Hepatocyte (in vitro differentiated cells): ENCODE data around the gene IDH3G. TPM values are rescaled to one million over a fixed set of nuclear protein-coding genes. Genes with fewer than 3 reads are reported as not detected.

ENCODE experiments used
- DNase-seq: peaks from one replicate; pipeline ENCODE4 v3.0.0-alpha.2; 2016; ENCODE audit warnings: low spot score
- H2AFZ ChIP-seq: fragments of 200-600 bp; sonication (generic); 2 replicates; pipeline ENCODE4 v1.6.0; 2016; ENCODE audit warnings: antibody characterized with exemption, mild to moderate bottlenecking
- H3K27ac ChIP-seq: fragments of 200-600 bp; sonication (generic); 2 replicates; pipeline ENCODE4 v1.5.1; 2016; ENCODE audit warnings: mild to moderate bottlenecking
- H3K27me3 ChIP-seq: fragments of 200-600 bp; sonication (generic); 2 replicates; pipeline ENCODE4 v1.6.1; 2016
- H3K36me3 ChIP-seq: fragments of 200-600 bp; sonication (generic); replicated peaks from 2 replicates; pipeline ENCODE4 v1.5.1; 2016; ENCODE audit warnings: low read depth; ENCODE audit not compliant: insufficient read depth
- H3K4me1 ChIP-seq: fragments of 200-600 bp; sonication (generic); 2 replicates; pipeline ENCODE4 v1.5.1; 2016; ENCODE audit warnings: mild to moderate bottlenecking, moderate library complexity; ENCODE audit not compliant: insufficient read depth
- H3K4me2 ChIP-seq: fragments of 200-600 bp; sonication (generic); 2 replicates; pipeline ENCODE4 v1.6.0; 2016
- H3K4me3 ChIP-seq: fragments of 200-600 bp; sonication (generic); 2 replicates; pipeline ENCODE4 v1.5.1; 2016; ENCODE audit warnings: mild to moderate bottlenecking
- H3K79me2 ChIP-seq: fragments of 200-600 bp; sonication (generic); 2 replicates; pipeline ENCODE4 v1.6.0; 2017; ENCODE audit warnings: mild to moderate bottlenecking
- H3K9me2 ChIP-seq: fragments of 200-600 bp; sonication (generic); replicated peaks from 2 replicates; pipeline ENCODE4 v1.6.0; 2017; ENCODE audit warnings: mild to moderate bottlenecking; ENCODE audit not compliant: insufficient read depth
- H3K9me3 ChIP-seq: fragments of 200-600 bp; sonication (generic); 2 replicates; pipeline ENCODE4 v1.5.1; 2016; ENCODE audit warnings: low read depth, mild to moderate bottlenecking
- H4K20me1 ChIP-seq: fragments of 200-600 bp; sonication (generic); 2 replicates; pipeline ENCODE4 v1.6.0; 2016; ENCODE audit warnings: mild to moderate bottlenecking; ENCODE audit not compliant: insufficient read depth, poor library complexity, severe bottlenecking
- EZH2 ChIP-seq: fragments of 200-600 bp; sonication (generic); IDR thresholded peaks from 2 replicates; pipeline ENCODE4 v1.6.1; 2016; ENCODE audit warnings: antibody characterized with exemption, mild to moderate bottlenecking, borderline replicate concordance
- EZH2phosphoT487 ChIP-seq: fragments of 200-600 bp; sonication (generic); IDR thresholded peaks from one replicate; pipeline ENCODE4 v1.6.1; 2018; ENCODE audit warnings: antibody characterized with exemption, mild to moderate bottlenecking, low read depth, moderate library complexity; ENCODE audit not compliant: unreplicated experiment, severe bottlenecking
- WGBS: methylation state at CpG from one replicate; pipeline ENCODE4 v1.1.6; 2016; ENCODE audit warnings: low lambda C conversion rate; ENCODE audit errors: missing lambda C conversion rate; 5-methylcytosine and 5-hydroxymethylcytosine counted together
- polyA plus RNA-seq: library from polyadenylated mRNA; unstranded; fragments of >200 nt; fragmentation: Nextera tagmentation; extraction: Ambion mirVana; gene quantifications from 2 replicates; pipeline ENCODE4 v1.2.1, GENCODE V29; 2016
- total RNA-seq: library from RNA; depleted of rRNA; stranded (reverse); fragments of >200 nt; gene quantifications from 2 replicates; pipeline ENCODE4 v1.2.3, GENCODE V29; 2014
- TF ChIP-seq, protein P1 (sequence below): fragments of 200-600 bp; sonication (generic); IDR thresholded peaks from 2 replicates; pipeline ENCODE4 v1.5.1; 2016; ENCODE audit warnings: antibody characterized with exemption, mild to moderate bottlenecking; ENCODE audit not compliant: poor library complexity

The IDH3G gene
- total and polyA plus RNA-seq, 2 experiments from 2014 or later: 35.4 to 74.3 TPM

GRCh38 chrX:153776611-153777045, 17.5 kb downstream of the IDH3G start:
- Histone ChIP-seq H3K9me3 (no peaks in the 10 kb centered on the region), H4K20me1 (no peaks in the 10 kb centered on the region), H3K4me3 (no peak overlapping the region), H3K27ac (no peak overlapping the region), H3K9me2 (no peaks in the 10 kb centered on the region), H3K27me3 (no peaks in the 10 kb centered on the region), H3K4me2 (no peak overlapping the region), H2AFZ (no peak overlapping the region), H3K79me2 (no peaks in the 10 kb centered on the region), H3K36me3 (no peaks in the 10 kb centered on the region), H3K4me1 (no peaks in the 10 kb centered on the region)
- TF ChIP-seq EZH2 (no peak), EZH2phosphoT487 (no peak)
- TF ChIP-seq, protein P1, sequence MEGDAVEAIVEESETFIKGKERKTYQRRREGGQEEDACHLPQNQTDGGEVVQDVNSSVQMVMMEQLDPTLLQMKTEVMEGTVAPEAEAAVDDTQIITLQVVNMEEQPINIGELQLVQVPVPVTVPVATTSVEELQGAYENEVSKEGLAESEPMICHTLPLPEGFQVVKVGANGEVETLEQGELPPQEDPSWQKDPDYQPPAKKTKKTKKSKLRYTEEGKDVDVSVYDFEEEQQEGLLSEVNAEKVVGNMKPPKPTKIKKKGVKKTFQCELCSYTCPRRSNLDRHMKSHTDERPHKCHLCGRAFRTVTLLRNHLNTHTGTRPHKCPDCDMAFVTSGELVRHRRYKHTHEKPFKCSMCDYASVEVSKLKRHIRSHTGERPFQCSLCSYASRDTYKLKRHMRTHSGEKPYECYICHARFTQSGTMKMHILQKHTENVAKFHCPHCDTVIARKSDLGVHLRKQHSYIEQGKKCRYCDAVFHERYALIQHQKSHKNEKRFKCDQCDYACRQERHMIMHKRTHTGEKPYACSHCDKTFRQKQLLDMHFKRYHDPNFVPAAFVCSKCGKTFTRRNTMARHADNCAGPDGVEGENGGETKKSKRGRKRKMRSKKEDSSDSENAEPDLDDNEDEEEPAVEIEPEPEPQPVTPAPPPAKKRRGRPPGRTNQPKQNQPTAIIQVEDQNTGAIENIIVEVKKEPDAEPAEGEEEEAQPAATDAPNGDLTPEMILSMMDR: no peak
- DNase-seq: no peak
- WGBS: 92% methylated on average over 4 of the region's 22 CpGs

DNA sequence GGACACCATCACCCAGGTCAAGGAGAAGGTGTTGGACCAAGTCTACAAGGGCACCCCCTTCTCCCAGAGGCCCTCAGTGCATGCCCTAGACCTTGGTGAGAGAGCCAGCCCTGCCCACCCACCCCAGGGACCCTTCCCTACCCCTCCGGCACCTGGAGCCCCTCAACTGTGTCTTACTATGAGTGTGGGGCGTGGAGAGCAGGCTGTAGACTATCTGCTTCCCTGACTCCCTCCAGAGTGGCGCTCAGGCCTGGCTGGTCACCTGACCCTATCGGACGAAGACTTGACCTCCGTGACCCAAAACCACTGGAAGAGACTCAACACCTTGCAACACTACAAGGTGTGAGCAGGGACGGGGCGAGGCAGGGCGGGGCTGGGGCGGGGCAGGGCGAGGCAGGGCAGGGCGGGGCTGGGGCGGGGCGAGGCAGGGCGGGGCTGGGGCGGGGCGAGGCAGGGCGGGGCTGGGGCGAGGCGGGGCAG, 18.0 kb downstream of the IDH3G start:
- TF ChIP-seq EZH2 (no peak), EZH2phosphoT487 (no peak)
- TF ChIP-seq, protein P1: no peak
- no peaks in the 10 kb centered on the region for H3K9me3 ChIP-seq
- no peaks in the 10 kb centered on the region for H4K20me1 ChIP-seq
- WGBS: 91% methylated on average over 6 of the region's 20 CpGs
- no peaks in the 10 kb centered on the region for H3K27me3 ChIP-seq
- H3K27ac ChIP-seq: no peak overlapping the region
- no peak for DNase-seq
- no peaks in the 10 kb centered on the region for H3K4me1 ChIP-seq
- no peaks in the 10 kb centered on the region for H3K79me2 ChIP-seq
- H2AFZ ChIP-seq: no peak overlapping the region
- H3K4me3 ChIP-seq: no peak overlapping the region
- no peaks in the 10 kb centered on the region for H3K9me2 ChIP-seq
- H3K4me2 ChIP-seq: no peak overlapping the region
- no peaks in the 10 kb centered on the region for H3K36me3 ChIP-seq

DNA sequence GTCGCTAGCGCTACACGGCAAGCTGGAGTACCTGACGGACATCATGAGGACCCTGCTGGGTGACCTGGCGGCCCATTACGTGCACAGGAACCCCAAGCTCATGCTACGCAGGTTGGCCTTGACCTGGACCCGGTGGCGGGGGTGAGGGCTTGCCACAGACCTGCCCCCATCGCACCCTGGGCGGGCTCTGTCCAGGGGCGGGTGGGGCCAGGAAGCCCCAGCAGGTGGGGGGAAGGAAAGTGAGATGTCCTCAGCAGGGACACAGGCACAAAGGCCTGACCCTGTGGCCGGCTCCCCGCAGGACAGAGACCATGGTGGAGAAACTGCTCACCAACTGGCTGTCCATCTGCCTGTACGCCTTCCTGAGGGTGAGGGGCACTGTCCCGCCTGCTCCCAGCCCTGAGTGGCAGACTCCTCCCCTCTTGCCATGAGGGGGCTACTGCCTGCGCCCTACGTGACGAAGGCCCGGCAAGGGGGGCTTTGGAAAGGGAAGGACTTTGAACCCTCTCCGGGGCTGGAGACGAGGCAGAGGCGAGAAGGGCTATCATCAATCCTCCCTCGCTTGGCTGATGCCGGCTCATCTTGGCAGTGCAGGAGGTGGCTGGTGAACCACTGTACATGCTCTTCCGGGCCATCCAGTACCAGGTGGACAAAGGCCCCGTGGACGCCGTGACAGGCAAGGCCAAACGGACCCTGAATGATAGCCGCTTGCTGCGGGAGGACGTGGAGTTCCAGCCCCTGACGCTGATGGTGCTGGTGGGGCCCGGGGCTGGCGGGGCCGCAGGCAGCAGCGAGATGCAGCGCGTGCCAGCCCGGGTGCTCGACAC, 18.7 kb downstream of the IDH3G start:
- DNase-seq: no peak
- no peaks in the 10 kb centered on the region for H4K20me1 ChIP-seq
- H3K79me2 ChIP-seq: no peaks in the 10 kb centered on the region
- no peak overlapping the region for H3K27ac ChIP-seq
- H3K27me3 ChIP-seq: no peaks in the 10 kb centered on the region
- H3K9me2 ChIP-seq: no peaks in the 10 kb centered on the region
- TF ChIP-seq, protein P1: no peak
- TF ChIP-seq EZH2 (no peak), EZH2phosphoT487 (no peak)
- no peak overlapping the region for H2AFZ ChIP-seq
- H3K4me1 ChIP-seq: no peaks in the 10 kb centered on the region
- no peaks in the 10 kb centered on the region for H3K36me3 ChIP-seq
- H3K4me2 ChIP-seq: no peak overlapping the region
- 91% methylated on average over 31 of the region's 42 CpGs for WGBS
- H3K9me3 ChIP-seq: no peaks in the 10 kb centered on the region
- H3K4me3 ChIP-seq: no peak overlapping the region
